ENCODE measurements around the gene ZNF714. TPM values are rescaled to one million over a fixed set of nuclear protein-coding genes. Genes with fewer than 3 reads are reported as not detected.
"Not testable (repeated sequence)": the region's sequence is repeated elsewhere in the genome, so short reads cannot be mapped to it uniquely, and the experiment has no call there.

Gene ZNF714
- total RNA-seq, 1 donor from 2014 or later, result 18.8 TPM

GRCh38 chr19:21110183-21110582, 28.2 kb downstream of the ZNF714 start:
- no peak overlapping the region for H3K4me3 Mint-ChIP-seq
- H3K36me3 Mint-ChIP-seq (ENCODE audit: low read depth), result peaks cover 83% of the 10 kb centered on the region
- intact Hi-C loops (cut with micrococcal nuclease), result no loop called here
- H3K9me3 Mint-ChIP-seq, result peaks cover 46% of the 10 kb centered on the region
- no peak overlapping the region for H3K27ac Mint-ChIP-seq
- no peaks in the 10 kb centered on the region for H3K4me1 Mint-ChIP-seq
- DNase-seq, result no peak
- H3K27me3 Mint-ChIP-seq, result no peaks in the 10 kb centered on the region

DNA sequence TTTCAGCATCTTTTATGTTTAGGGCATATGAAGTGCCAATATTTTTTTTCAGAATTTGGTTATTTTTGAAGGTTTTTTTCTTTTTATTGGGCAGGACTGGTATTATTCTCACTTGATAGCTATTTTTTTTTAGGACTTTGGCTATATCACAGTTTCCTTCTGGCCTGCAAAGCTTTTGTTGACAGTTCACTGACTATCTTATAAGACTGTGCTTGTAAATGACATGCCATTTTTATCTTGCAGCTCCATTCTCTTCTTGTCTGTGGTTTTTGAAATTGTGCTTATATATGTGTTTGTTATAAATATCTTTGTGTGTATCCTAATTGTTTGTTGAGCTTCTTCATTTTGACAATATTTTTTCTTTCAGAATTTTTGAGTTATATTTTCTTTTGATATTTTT, 33.4 kb downstream of the ZNF714 start:
- intact Hi-C loops (cut with micrococcal nuclease), result no loop called here
- no peaks in the 10 kb centered on the region for H3K27me3 Mint-ChIP-seq
- peaks cover 85% of the 10 kb centered on the region for H3K36me3 Mint-ChIP-seq (ENCODE audit: low read depth)
- no peak overlapping the region for H3K27ac Mint-ChIP-seq
- no peaks in the 10 kb centered on the region for H3K4me1 Mint-ChIP-seq
- no peak for DNase-seq
- H3K4me3 Mint-ChIP-seq, result no peak overlapping the region
- H3K9me3 Mint-ChIP-seq, result peaks cover 59% of the 10 kb centered on the region

DNA sequence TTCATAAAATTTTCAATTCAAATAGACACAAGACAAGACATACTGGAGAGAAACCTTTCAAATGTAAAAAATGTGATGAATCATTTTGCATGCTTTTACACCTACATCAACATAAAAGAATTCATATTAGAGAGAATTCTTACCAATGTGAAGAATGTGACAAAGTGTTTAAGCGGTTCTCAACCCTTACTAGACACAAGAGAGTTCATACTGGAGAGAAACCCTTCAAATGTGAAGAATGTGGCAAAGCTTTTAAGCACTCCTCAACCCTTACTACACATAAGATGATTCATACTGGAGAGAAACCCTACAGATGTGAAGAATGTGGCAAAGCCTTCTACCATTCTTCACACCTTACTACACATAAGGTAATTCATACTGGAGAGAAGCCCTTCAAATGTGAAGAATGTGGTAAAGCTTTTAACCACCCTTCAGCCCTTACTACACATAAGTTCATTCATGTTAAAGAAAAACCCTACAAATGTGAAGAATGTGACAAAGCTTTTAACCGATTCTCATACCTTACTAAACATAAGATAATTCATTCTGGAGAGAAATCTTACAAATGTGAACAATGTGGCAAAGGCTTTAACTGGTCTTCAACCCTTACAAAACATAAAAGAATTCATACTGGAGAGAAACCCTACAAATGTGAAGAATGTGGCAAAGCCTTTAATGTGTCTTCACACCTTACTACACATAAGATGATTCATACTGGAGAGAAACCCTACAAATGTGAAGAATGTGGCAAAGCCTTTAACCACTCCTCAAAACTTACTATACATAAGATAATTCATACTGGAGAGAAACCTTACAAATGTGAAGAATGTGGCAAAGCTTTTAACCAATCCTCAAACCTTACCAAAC, 35.3 kb downstream of the ZNF714 start:
- Mint-ChIP-seq H3K4me1 (no peaks in the 10 kb centered on the region), H3K9me3 (peaks cover 42% of the 10 kb centered on the region), H3K27me3 (no peaks in the 10 kb centered on the region), H3K4me3 (no peak overlapping the region), H3K36me3 (ENCODE audit: low read depth) (peaks cover 72% of the 10 kb centered on the region), H3K27ac (no peak overlapping the region)
- intact Hi-C loops (cut with micrococcal nuclease), result no loop called here
- DNase-seq, result peak; percentile 4

DNA sequence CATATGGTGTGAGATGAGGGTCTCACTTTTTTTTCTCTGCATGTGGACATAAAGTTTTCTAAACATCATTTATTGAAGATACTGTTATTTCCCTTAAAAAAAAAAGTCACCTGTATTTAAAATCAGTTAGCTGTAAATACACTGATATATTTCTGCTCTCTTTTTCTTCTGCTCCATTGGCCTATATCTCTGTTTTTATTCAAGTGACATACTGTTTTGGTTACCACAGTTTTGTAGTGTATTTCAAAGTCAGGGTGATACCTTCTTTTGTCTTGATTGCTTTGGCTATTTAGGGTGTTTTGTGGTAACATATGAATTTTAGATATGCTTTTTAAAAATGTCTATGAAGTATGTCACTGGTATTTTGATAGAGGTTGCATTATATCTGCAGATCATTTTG, 44.1 kb downstream of the ZNF714 start:
- Mint-ChIP-seq H3K4me1 (no peaks in the 10 kb centered on the region), H3K27ac (no peak overlapping the region), H3K4me3 (no peak overlapping the region), H3K36me3 (ENCODE audit: low read depth) (peaks cover 18% of the 10 kb centered on the region), H3K9me3 (peaks cover 19% of the 10 kb centered on the region), H3K27me3 (no peaks in the 10 kb centered on the region)
- no peak for DNase-seq
- intact Hi-C loops (cut with micrococcal nuclease), result no loop called here

DNA sequence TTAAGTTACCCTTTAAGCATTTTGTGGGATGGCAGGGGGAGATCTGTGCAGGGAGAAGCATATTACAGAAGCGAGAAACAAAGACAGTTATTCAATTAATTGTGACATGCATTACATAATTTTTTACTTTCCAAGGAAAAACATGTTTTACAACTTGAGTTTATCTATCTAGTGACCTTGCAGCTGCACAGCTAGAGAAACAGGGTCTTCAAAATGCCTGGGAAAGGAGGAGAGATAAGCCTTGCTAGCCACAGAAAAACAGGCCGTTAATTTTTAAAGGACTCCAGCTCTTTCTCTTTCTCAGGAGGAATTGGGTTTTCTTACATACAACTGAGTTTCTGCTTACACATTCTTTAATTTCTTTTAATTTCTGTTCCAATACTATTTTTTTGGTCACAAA, 45.0 kb downstream of the ZNF714 start:
- H3K27me3 Mint-ChIP-seq, result no peaks in the 10 kb centered on the region
- intact Hi-C loops (cut with micrococcal nuclease), result no loop called here
- H3K4me3 Mint-ChIP-seq, result no peak overlapping the region
- no peak overlapping the region for H3K27ac Mint-ChIP-seq
- peak; percentile 11 for DNase-seq
- H3K9me3 Mint-ChIP-seq, result peaks cover 19% of the 10 kb centered on the region
- H3K36me3 Mint-ChIP-seq (ENCODE audit: low read depth), result peaks cover 16% of the 10 kb centered on the region
- no peaks in the 10 kb centered on the region for H3K4me1 Mint-ChIP-seq

DNA sequence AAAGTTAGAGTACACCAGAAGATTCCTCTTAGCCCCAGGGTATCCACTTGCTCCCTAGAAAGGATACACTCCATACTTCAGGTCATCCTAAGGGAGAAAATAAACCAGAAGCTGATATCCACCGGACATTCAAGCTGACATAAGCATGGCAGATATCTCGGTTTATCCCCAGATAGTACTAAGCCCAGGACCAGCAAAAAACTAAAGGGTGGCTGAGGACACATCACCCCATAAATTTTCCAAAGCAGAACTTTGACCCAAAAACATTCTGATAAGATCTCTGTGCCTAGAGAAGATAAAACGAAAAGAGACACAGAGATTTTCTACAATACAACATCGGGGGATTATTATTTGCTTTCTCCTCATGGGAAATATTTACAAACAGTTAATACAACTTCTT, 45.9 kb downstream of the ZNF714 start:
- no peak overlapping the region for H3K4me3 Mint-ChIP-seq
- DNase-seq, result peak; percentile 18
- H3K27ac Mint-ChIP-seq, result no peak overlapping the region
- H3K9me3 Mint-ChIP-seq, result peaks cover 19% of the 10 kb centered on the region
- H3K4me1 Mint-ChIP-seq, result no peaks in the 10 kb centered on the region
- no peaks in the 10 kb centered on the region for H3K27me3 Mint-ChIP-seq
- intact Hi-C loops (cut with micrococcal nuclease), result no loop called here
- peaks cover 9% of the 10 kb centered on the region for H3K36me3 Mint-ChIP-seq (ENCODE audit: low read depth)

DNA sequence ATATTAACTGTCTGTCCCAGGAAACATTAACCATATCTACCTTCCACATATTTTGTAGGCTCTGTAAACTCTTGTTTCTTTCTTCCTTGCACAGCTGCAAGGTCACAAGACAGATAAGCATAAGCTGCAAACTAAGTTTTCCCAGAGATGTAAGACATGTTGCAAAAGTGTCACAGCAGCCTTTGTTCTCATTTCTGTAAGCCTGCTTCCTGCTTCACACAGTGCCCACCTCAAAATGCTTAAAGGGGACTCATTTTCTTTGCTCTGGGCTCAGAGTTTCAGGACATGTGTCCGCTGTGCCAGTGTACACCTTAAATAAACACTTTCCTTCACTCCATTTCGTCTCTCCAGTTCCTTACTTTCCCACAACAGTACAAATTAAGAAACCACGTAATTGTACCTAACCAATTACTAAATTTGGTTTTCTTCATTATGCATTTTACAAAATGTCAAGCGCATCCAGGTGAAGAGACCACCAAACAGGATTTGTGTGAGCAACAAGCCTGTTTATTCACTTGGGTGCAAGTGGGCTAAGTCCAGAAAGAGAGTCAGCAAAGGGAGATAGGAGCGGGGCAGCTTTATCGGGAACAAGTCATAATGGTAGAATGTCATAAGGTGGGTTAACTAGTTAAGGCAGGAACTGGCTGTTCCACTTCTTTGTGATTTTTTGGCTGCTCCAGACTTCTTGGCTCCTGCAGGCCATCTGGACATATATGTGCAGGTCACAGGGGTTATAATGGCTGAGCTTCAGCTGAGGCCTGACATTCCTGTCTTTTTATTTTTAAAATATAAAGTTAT, 47.1 kb downstream of the ZNF714 start:
- intact Hi-C loops (cut with micrococcal nuclease), result no loop called here
- no peak overlapping the region for H3K27ac Mint-ChIP-seq
- no peaks in the 10 kb centered on the region for H3K4me1 Mint-ChIP-seq
- H3K36me3 Mint-ChIP-seq (ENCODE audit: low read depth), result peaks cover 7% of the 10 kb centered on the region
- DNase-seq, result peak; percentile 38
- no peaks in the 10 kb centered on the region for H3K27me3 Mint-ChIP-seq
- H3K4me3 Mint-ChIP-seq, result no peak overlapping the region
- H3K9me3 Mint-ChIP-seq, result peaks cover 28% of the 10 kb centered on the region

DNA sequence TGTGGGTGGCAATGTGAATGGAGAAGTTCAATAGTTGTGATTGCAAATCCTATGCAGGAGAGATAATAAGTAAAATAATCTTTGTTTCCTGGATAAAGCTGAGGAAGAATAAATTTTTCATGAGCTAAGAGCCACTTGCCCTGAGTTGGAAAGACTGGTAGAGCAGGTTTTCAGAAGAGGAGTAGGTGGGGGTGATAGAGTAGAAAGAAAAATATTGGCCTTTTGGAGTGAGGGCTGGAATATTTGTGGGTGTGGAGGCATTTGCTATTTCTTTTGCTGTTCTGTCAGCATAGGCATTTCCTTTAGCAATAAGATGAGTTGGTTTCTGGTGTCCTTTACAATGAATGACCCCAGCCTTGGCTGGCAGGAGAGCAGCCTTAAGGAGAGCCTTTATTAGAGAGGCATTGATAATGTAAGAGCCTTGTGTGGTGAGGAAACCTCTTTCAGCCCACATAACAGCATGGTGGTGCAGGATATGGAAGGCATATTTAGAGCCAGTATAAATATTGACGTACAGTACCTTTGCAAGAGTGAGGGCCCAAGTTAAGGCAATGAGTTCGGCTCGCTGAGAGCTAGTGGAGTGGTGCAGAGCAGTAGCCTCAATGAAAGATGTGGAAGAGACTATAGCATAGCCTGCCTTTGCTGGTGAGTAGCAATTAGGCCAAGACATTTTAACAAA, 48.2 kb downstream of the ZNF714 start:
- H3K36me3 Mint-ChIP-seq (ENCODE audit: low read depth), result peaks cover 5% of the 10 kb centered on the region

GRCh38 chr19:21133633-21134032, 51.6 kb downstream of the ZNF714 start:
- intact Hi-C loops (cut with micrococcal nuclease), result no loop called here
- Mint-ChIP-seq H3K36me3 (ENCODE audit: low read depth) (no peaks in the 10 kb centered on the region), H3K4me3 (no peak overlapping the region), H3K27ac (no peak overlapping the region), H3K9me3 (peaks cover 25% of the 10 kb centered on the region), H3K4me1 (peaks cover 3% of the 10 kb centered on the region), H3K27me3 (no peaks in the 10 kb centered on the region)
- DNase-seq, result no peak

More for the DNA sequence above, 48.2 kb downstream of the ZNF714 start:
- Mint-ChIP-seq H3K27ac (no peak overlapping the region), H3K4me1 (peaks cover 3% of the 10 kb centered on the region), H3K4me3 (no peak overlapping the region), H3K27me3 (no peaks in the 10 kb centered on the region), H3K9me3 (peaks cover 36% of the 10 kb centered on the region)
- intact Hi-C loops (cut with micrococcal nuclease), result no loop called here
- peak; percentile 30 for DNase-seq

- intact Hi-C loops (cut with micrococcal nuclease), result no loop called here
- peaks cover 3% of the 10 kb centered on the region for H3K4me1 Mint-ChIP-seq
- peak; percentile 29 for DNase-seq
- no peaks in the 10 kb centered on the region for H3K36me3 Mint-ChIP-seq (ENCODE audit: low read depth)
- H3K9me3 Mint-ChIP-seq, result peaks cover 23% of the 10 kb centered on the region
- no peak overlapping the region for H3K27ac Mint-ChIP-seq
- H3K27me3 Mint-ChIP-seq, result no peaks in the 10 kb centered on the region
- H3K4me3 Mint-ChIP-seq, result no peak overlapping the region
These were observed 52.9 kb downstream of the ZNF714 start for GRCh38 chr19:21134934-21135366.

DNA sequence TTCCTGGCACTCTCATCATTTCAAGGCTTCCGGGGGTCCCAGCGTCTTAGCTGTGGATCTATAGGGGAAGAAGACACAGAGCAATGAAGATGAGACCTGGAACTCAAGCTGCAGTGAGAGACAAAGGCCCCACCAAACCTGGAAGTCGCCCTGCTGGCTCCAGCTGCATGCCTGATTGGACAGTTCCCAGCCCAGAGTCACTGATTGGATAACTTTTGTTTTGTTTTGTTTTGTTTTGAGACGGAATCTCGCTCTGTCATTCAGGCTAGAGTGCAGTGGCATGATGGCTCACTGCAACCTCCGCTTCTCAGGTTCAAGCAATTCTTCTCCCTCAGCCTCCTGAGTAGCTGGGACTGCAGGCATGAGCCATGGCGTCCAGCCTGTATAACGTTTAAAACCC, 53.4 kb downstream of the ZNF714 start:
- intact Hi-C loops (cut with micrococcal nuclease), result no loop called here
- no peak for DNase-seq
- H3K4me3 Mint-ChIP-seq, result no peak overlapping the region
- H3K9me3 Mint-ChIP-seq, result peaks cover 18% of the 10 kb centered on the region
- H3K4me1 Mint-ChIP-seq, result peaks cover 3% of the 10 kb centered on the region
- H3K36me3 Mint-ChIP-seq (ENCODE audit: low read depth), result no peaks in the 10 kb centered on the region
- no peak overlapping the region for H3K27ac Mint-ChIP-seq
- no peaks in the 10 kb centered on the region for H3K27me3 Mint-ChIP-seq

GRCh38 chr19:21138130-21138529, 56.1 kb downstream of the ZNF714 start:
- intact Hi-C loops (cut with micrococcal nuclease), result no loop called here
- DNase-seq, result no peak
- peaks cover 8% of the 10 kb centered on the region for H3K36me3 Mint-ChIP-seq (ENCODE audit: low read depth)
- no peaks in the 10 kb centered on the region for H3K27me3 Mint-ChIP-seq
- no peak overlapping the region for H3K4me3 Mint-ChIP-seq
- H3K4me1 Mint-ChIP-seq, result peaks cover 13% of the 10 kb centered on the region
- H3K9me3 Mint-ChIP-seq, result peaks cover 17% of the 10 kb centered on the region
- no peak overlapping the region for H3K27ac Mint-ChIP-seq

DNA sequence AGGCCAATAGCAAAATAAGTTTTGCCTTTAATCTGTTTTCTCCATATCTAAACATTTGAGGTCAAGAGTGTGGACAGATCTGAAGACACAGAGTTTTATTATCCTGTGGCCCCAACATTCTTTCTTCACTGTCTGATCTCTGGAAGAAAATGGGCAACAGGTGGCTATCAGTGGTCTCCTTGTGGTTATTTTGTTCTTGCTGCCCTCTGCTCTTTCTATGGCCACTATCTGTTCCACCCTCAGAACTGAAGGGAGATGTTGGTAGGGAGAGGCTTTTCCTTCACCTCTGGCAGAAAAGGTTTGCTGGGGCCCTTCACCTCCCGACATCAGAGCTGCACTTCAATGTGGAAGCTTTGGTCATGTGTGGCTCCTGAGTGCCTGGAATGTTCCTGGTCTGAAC, 59.0 kb downstream of the ZNF714 start:
- H3K27me3 Mint-ChIP-seq, H3K9me3 Mint-ChIP-seq, H3K4me3 Mint-ChIP-seq, DNase-seq, H3K27ac Mint-ChIP-seq: not testable (repeated sequence)
- peaks cover 19% of the 10 kb centered on the region for H3K4me1 Mint-ChIP-seq
- H3K36me3 Mint-ChIP-seq (ENCODE audit: low read depth), result peaks cover 37% of the 10 kb centered on the region
- intact Hi-C loops (cut with micrococcal nuclease), result loop anchor here (1.0 to 10.0 kb wide), 5 partner anchors 59 to 624 kb away; partner anchors contain the start of genes ZNF100, ZNF626, ZNF708 and ZNF714

Measured in activated CD4-positive, alpha-beta T cell treated with anti-CD3 and anti-CD28 coated beads, Interleukin-2, amount 10 ng/mL, durations not matched to agents 24 days and 14 days (primary cell).